ENCODE results near the gene CD28. TPM values are rescaled to one million over a fixed set of nuclear protein-coding genes. Genes with fewer than 3 reads are reported as not detected.
A peak's percentile ranks its signal among the peaks of the same experiment; 100 is the strongest.

The CD28 gene
- total RNA-seq, 6 experiments from 2014 or later, result 0.16 to 1.6 (median 0.46) TPM

DNA sequence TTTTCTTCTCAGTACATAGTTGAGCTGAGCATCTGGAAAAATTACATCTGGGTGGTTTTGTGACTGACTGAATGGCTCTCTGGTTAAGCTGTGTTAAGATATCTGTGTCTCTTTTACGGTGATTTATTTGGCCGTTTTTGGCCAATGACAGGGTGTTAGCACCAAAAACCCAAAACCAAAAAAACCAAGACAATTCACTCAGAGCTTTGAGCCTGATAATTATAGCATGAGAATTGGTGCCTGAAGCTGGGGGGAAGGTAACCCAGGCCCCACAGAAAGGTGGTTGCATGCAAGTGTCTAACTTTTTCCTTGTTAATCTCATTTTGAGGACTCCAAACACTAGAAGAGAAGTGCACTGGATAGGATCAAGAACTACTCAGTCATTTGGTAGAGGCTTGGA lies 4.5 kb downstream of the CD28 start:
- Histone ChIP-seq H3K27ac (no peak overlapping the region), H3K4me1 (peaks cover 0 to 10% (median 0%) of the 10 kb centered on the region in 4 donors), H3K9me3 (no peaks in the 10 kb centered on the region), H3K27me3 (no peaks in the 10 kb centered on the region), H3K4me3 (no peak overlapping the region), H3K36me3 (no peaks in the 10 kb centered on the region)
- 89% methylated on average over 2 of the region's 2 CpGs for WGBS (ENCODE audit: insufficient coverage, low coverage, low lambda C conversion rate, missing lambda C conversion rate)
- DNase-seq (no peak), ATAC-seq (no peak)
- intact Hi-C loops (cut with DNase I), result no loop called here
- TF ChIP-seq, protein P1, sequence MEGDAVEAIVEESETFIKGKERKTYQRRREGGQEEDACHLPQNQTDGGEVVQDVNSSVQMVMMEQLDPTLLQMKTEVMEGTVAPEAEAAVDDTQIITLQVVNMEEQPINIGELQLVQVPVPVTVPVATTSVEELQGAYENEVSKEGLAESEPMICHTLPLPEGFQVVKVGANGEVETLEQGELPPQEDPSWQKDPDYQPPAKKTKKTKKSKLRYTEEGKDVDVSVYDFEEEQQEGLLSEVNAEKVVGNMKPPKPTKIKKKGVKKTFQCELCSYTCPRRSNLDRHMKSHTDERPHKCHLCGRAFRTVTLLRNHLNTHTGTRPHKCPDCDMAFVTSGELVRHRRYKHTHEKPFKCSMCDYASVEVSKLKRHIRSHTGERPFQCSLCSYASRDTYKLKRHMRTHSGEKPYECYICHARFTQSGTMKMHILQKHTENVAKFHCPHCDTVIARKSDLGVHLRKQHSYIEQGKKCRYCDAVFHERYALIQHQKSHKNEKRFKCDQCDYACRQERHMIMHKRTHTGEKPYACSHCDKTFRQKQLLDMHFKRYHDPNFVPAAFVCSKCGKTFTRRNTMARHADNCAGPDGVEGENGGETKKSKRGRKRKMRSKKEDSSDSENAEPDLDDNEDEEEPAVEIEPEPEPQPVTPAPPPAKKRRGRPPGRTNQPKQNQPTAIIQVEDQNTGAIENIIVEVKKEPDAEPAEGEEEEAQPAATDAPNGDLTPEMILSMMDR (IDR thresholded peaks at IDR 0.05), result no peak
- TF ChIP-seq POLR2A (IDR thresholded peaks at IDR 0.05), result no peak

DNA sequence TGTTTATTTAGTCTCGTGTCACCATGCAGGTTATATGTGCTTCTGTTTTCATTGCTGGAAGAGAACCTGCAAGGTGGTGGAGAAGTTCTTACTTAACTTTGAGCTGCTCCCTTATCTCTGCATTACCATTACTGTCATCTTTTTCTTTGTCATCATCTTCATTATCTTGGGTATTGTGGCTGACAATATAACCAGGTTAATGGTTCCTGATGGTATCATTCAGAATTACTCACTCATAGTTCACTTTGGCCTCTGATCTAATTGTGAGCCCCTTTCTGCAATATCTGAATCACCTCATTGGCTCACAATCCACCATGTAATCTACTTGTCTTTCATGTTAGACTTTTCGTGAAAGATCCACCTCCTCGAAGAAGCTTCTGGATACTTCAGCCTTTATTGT lies 5.0 kb downstream of the CD28 start:
- no peaks in the 10 kb centered on the region for H3K27me3 ChIP-seq
- peaks cover 0 to 10% (median 0%) of the 10 kb centered on the region in 4 donors for H3K4me1 ChIP-seq
- intact Hi-C loops (cut with DNase I), result no loop called here
- no peaks in the 10 kb centered on the region for H3K36me3 ChIP-seq
- no peak overlapping the region for H3K27ac ChIP-seq
- H3K9me3 ChIP-seq, result no peaks in the 10 kb centered on the region
- no peak overlapping the region for H3K4me3 ChIP-seq
- DNase-seq (no peak), ATAC-seq (no peak)
- WGBS (ENCODE audit: insufficient coverage, low coverage, low lambda C conversion rate, missing lambda C conversion rate), result 70% methylated on average over 3 of the region's 3 CpGs
- TF ChIP-seq POLR2A (IDR thresholded peaks at IDR 0.05), result no peak
- TF ChIP-seq, protein P1 (IDR thresholded peaks at IDR 0.05), result no peak

DNA sequence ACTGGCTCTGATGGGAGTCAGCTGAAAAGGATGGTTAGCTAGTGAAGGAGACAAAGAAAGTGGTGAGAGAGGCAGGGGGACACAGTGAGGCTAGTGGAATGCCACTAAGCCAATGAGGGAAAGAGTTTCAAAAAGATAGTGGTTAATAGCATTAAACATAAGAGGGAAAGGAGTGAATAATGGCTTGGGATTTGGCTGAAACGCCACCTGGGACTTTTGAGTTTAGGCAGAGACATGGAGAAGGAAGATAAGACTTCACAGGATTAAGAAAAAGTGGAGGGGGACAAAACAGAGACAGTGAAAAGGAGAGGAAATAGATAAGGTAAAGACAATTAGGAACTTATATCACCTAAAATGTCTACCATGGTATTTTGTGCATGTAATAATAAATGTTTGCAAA lies 6.9 kb downstream of the CD28 start:
- Histone ChIP-seq H3K27ac (no peak overlapping the region), H3K27me3 (no peaks in the 10 kb centered on the region), H3K9me3 (no peaks in the 10 kb centered on the region), H3K4me1 (peaks cover 0 to 10% (median 0%) of the 10 kb centered on the region in 4 donors), H3K4me3 (no peak overlapping the region), H3K36me3 (no peaks in the 10 kb centered on the region)
- 92% methylated on average over 1 of the region's 1 CpG for WGBS (ENCODE audit: insufficient coverage, low coverage, low lambda C conversion rate, missing lambda C conversion rate)
- ATAC-seq (no peak), DNase-seq (no peak)
- TF ChIP-seq, protein P1 (IDR thresholded peaks at IDR 0.05), result no peak
- no peak for TF ChIP-seq POLR2A (IDR thresholded peaks at IDR 0.05)
- intact Hi-C loops (cut with DNase I), result no loop called here

DNA sequence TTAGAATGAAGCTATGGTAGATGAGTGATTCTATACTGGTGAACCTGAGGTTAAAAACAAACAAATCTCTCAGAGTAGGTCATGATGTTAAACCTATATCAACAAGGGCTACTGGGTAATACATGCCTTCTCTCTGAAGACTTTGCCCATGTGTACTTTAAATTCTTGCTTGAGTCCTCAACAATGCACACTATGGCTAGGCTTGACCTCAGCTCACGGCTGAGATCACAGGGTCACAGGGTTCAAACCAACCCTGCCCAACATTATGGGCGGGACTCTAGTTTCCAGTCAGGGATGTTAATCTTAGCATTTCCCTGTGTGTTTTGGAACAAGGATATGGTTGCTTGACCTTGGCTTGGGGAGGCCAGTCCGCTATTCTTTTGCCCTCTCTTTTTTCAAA lies 7.7 kb downstream of the CD28 start:
- Histone ChIP-seq H3K27me3 (no peaks in the 10 kb centered on the region), H3K27ac (no peak overlapping the region), H3K4me1 (peaks cover 0 to 10% (median 0%) of the 10 kb centered on the region in 4 donors), H3K4me3 (no peak overlapping the region), H3K36me3 (no peaks in the 10 kb centered on the region), H3K9me3 (no peaks in the 10 kb centered on the region)
- WGBS (ENCODE audit: insufficient coverage, low coverage, low lambda C conversion rate, missing lambda C conversion rate), result 32% methylated on average over 2 of the region's 3 CpGs
- DNase-seq (peak; percentile 42 to 57 (median 56)), ATAC-seq (peak; percentile 67 to 91 (median 80))
- intact Hi-C loops (cut with DNase I), result no loop called here
- TF ChIP-seq, protein P1 (IDR thresholded peaks at IDR 0.05), result no peak
- no peak for TF ChIP-seq POLR2A (IDR thresholded peaks at IDR 0.05)

DNA sequence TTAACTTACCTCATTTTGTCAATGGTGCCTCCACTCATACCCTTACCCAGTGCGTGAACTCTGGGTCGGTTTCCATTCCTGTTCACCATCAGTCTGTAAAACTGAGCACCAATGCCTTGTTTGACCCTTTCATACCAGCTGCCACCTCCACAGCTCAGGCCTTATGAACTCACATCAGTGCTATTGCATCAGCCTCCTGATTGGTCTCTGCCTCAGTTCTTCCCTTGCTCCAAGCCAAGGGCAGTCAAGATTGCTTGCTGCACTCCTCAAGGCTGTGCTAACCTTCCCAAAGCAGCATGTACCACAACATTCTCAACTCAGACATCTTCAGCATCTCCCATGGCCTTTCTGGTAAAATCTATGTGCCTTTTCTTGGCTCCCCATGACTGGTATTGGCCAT lies 9.3 kb downstream of the CD28 start:
- TF ChIP-seq POLR2A (IDR thresholded peaks at IDR 0.05), result no peak
- TF ChIP-seq, protein P1 (IDR thresholded peaks at IDR 0.05), result no peak
- Histone ChIP-seq H3K4me3 (no peak overlapping the region), H3K9me3 (no peaks in the 10 kb centered on the region), H3K27ac (no peak overlapping the region), H3K36me3 (no peaks in the 10 kb centered on the region), H3K4me1 (peaks cover 0 to 15% (median 0%) of the 10 kb centered on the region in 4 donors), H3K27me3 (no peaks in the 10 kb centered on the region)
- DNase-seq (no peak), ATAC-seq (no peak)
- WGBS (ENCODE audit: insufficient coverage, low coverage, low lambda C conversion rate, missing lambda C conversion rate), result 86% methylated on average over 2 of the region's 2 CpGs
- intact Hi-C loops (cut with DNase I), result no loop called here
